Measurements from ENCODE around the gene MOB3A.

MOB3A gene

DNA sequence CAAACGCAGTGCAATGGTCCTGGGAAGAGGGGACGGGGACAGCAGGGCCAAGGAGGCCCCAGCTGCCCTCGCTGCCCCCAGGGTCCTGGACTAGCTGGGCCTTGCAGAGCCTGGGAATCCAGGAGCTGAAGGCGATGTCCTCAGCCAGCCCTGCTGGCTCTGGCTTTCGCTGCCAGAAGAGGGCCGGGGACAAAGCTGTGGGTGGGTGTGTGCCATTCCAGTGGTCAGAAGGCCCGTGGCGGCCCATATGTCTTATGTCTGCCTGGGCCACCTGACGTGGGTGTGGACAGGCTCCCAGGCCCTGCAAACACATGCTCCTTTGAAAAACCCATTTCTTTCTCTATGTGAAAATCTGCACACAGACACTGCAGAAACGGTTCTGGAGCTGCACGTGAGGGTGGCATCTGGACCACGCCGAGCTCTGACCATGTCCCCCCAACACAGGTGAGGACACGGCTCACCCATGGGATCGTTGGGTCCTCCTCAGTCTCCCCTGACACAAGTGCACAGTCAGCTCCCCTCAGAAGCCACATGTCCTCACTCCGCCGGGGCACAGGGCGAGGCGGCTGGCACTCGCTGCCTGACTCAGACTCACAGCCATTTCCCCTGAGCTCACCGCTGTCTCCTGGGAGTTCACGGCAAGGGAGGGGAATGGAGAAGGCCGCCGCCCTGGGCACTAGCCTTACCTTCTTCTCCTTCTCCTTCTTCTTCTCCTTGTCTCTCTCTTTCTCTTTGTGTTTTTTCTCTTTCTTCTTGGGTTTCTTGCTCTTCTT lies 17.5 kb upstream of the MOB3A start:
- no peak overlapping the region for H3K27ac ChIP-seq
- TF ChIP-seq CTCF (IDR thresholded peaks at IDR 0.05): no peak
- H3K4me3 ChIP-seq: no peak overlapping the region
- no peak for DNase-seq (ENCODE audit: low spot score)

DNA sequence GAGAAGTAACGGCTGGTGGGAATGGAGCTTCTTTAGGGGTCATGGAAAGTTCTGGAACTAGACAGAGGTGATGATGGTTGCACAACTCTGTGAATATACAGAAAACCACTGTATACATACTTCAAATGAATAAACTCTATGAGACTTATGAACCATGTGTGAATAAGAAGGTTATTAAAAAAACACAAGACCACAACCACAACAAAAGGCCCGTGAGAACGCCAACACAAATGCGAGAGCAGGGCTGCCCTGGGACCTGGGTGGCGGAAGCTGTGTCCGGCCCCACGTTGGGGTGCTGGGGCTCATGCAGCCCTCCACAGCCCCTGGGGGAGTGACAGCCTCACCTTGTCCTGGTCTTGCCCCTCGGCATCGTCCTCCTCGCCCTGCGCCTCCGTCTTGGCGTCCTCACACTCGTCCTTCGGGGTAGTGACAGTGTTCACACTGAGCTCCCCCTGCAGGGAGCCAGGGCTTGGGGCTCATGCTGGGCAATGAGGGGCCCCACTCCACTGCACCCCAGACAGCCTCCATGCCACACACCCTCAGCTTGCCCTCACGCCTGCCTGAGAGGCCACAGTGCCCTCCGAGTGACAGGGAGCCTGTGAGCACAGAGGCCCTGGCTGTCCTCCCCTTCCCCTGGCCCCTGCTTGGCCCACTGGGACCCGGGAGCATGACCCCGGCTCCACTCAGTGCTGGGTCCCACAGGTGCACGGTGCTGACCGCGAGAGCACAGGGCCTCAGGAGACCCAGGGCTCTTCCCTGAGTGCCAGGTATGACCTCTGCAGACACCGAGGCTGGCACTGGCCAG lies 16.6 kb upstream of the MOB3A start:
- TF ChIP-seq CTCF (IDR thresholded peaks at IDR 0.05): no peak
- H3K4me3 ChIP-seq: no peak overlapping the region
- no peak for DNase-seq (ENCODE audit: low spot score)
- no peak overlapping the region for H3K27ac ChIP-seq

DNA sequence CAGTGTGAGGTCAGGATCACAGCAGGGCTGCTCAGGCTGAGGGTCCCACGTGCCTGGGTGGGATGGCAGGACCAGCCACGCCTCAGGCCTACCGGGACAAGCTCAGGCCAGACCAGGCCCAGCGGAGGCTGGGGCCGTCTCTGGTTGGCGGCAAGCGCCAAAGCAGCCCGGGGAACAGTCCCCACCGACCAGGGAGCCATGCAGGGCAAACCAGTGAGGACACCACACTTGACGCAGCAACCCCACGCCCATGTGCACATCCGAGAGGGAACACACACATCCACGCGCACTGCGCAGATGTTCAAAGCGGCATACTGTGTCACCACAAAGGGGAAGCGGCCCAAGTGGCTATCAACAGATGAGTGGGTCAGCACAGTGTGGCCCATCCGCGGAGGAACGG lies 15.8 kb upstream of the MOB3A start:
- no peak for DNase-seq (ENCODE audit: low spot score)
- no peak overlapping the region for H3K27ac ChIP-seq
- TF ChIP-seq CTCF (IDR thresholded peaks at IDR 0.05): no peak
- no peak overlapping the region for H3K4me3 ChIP-seq

DNA sequence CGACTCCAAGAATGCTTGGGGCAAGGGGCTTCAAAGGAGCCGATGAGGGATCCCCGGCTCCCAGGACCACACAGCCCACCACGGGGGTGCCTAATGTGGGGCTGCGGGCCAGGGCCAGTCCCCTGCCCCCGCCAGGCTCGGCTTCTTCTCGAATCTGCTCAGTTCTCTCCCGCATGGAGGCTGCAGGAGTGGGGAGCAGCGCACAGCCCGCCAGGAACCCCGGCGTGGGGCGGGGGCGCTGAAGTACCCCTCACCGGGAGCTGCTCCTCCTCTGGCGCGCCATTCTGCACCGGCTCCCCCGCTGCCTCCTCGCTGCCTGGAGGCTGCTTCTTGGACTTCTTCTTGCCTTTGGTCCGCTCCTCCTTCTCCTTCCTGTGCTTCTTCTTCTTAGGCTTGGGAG lies 15.3 kb upstream of the MOB3A start:
- no peak for DNase-seq (ENCODE audit: low spot score)
- Histone ChIP-seq H3K27ac (no peak overlapping the region), H3K4me3 (no peak overlapping the region)
- no peak for TF ChIP-seq CTCF (IDR thresholded peaks at IDR 0.05)

GRCh38 chr19:2110822-2111221 lies 14.7 kb upstream of the MOB3A start:
- no peak overlapping the region for H3K27ac ChIP-seq
- TF ChIP-seq CTCF (IDR thresholded peaks at IDR 0.05): no peak
- no peak overlapping the region for H3K4me3 ChIP-seq
- DNase-seq (ENCODE audit: low spot score): no peak

DNA sequence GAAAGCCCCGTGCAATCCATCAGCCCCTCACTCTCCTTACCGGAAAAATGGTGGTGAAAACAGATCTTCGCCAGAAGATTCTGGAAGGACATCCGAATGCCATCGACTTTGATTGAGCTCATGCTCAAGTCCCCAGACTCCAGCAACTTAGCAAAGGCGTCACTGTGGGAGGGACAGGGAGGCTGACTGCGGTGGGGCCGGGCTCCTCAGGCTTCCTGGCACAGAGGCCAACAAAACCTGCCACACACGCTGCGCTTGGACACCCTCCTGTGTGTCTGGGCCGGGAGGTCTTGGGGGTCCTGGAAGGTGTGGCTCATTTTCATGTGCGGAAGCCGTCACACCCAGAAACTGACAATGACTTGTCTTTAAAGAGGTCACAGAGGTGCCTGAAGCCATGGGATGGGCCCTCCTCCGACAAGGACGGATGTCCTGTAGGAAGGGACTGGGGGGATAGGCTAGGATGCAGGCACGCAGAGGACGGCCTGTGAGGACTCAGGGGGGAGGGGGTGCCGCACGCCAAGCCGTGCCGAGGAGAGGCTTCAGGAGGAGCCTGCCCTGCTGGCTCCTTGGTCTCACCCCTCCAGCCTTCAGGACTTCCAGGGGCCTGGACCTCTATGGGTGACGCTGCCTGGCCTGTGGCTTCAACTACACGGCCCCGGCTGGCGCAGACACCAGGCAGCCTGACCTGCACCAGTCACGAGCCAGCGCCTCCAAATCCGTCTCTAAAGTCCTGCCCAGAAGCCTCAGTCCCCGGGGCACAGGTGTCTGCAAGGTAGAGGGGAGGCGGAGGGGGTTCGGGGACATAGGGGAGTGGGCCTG lies 13.1 kb upstream of the MOB3A start:
- H3K4me3 ChIP-seq: no peak overlapping the region
- no peak overlapping the region for H3K27ac ChIP-seq
- no peak for TF ChIP-seq CTCF (IDR thresholded peaks at IDR 0.05)
- DNase-seq (ENCODE audit: low spot score): no peak
